Skeletal muscle satellite cell (primary cell): Measurements from ENCODE around the gene ADGRA3.

Source experiments
- H3K27me3 ChIP-seq: 2 replicates; pipeline ENCODE4 v1.7.0; 2013; ENCODE audit warnings: low read length; ENCODE audit not compliant: control insufficient read depth, insufficient read depth
- H3K36me3 ChIP-seq: 2 replicates; pipeline ENCODE4 v1.7.0; 2013; ENCODE audit warnings: mild to moderate bottlenecking, control low read depth, low read length; ENCODE audit not compliant: insufficient read depth
- H3K4me1 ChIP-seq: 2 replicates; pipeline ENCODE4 v1.7.0; 2013; ENCODE audit warnings: low read length; ENCODE audit not compliant: control insufficient read depth, insufficient read depth
- H3K4me2 ChIP-seq: 2 replicates; pipeline ENCODE4 v1.7.0; 2013; ENCODE audit warnings: mild to moderate bottlenecking, low read length
- H3K4me3 ChIP-seq: 2 replicates; pipeline ENCODE4 v1.7.0; 2013; ENCODE audit warnings: low read length
- H3K9ac ChIP-seq: 2 replicates; pipeline ENCODE4 v1.7.0; 2013; ENCODE audit warnings: mild to moderate bottlenecking, low read depth, low read length, moderate library complexity
- H3K9me3 ChIP-seq: replicated peaks from 2 replicates; pipeline ENCODE4 v1.7.0; 2013; ENCODE audit warnings: mild to moderate bottlenecking, control low read depth, low read length

ADGRA3 gene

DNA sequence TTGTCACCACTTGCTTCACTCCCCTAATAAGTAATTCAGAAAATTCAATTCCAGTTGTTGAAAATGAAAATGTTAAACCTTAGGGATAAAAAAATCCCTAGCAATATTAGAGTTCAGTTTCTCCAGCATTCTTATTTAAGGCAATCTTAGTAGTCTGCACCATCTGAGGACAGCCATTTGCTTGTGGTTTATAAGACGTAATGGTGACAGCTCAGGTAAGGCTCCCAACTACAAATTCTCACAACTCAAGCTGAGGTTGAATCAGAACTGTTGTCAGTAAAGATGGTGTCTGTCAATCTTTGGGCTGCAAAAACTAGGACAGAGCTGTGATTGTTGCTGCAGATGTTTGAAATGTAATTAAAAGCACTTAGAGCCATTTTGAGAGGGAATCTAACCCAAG, 16.3 kb upstream of the ADGRA3 start:
- Histone ChIP-seq H3K4me2 (no peak overlapping the region), H3K9me3 (peaks cover 9% of the 10 kb centered on the region), H3K27me3 (peaks cover 3% of the 10 kb centered on the region), H3K36me3 (no peaks in the 10 kb centered on the region), H3K4me3 (no peak overlapping the region), H3K4me1 (no peaks in the 10 kb centered on the region), H3K9ac (no peak overlapping the region)

DNA sequence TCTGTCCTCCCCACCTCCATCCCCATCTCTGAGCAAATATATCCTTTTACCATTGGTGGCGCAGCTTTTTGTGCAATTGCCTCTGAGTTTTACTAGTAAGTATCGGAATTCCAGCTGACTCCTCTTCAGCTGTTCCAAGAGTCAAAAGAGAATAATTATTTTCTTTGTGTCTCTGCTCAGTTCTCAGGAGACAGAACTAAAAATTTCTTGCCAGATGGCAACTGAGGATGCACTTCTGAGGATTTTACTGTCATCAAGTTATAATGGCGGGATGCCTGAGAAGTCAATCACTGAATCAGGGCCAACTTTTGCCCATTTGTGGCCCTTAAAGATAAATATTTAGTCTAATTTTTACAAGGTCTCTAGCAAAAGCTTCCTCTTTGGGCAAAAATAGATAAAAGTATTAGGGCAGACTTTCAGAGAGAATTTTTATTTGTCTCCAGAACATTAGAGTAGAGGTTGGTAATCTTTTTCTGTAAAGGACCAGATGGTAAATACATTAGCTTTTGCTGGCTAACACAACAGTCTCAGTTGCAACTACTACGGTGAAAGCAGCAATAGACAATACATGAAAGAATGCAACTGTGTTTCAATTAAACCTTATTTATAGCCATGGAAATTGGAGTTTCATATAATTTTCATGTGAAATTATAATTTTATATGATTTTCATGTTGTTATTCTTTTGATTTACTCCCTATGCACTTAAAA, 15.6 kb upstream of the ADGRA3 start:
- Histone ChIP-seq H3K4me2 (no peak overlapping the region), H3K9ac (no peak overlapping the region), H3K36me3 (no peaks in the 10 kb centered on the region), H3K9me3 (peaks cover 9% of the 10 kb centered on the region), H3K27me3 (peaks cover 3% of the 10 kb centered on the region), H3K4me1 (no peaks in the 10 kb centered on the region), H3K4me3 (no peak overlapping the region)

DNA sequence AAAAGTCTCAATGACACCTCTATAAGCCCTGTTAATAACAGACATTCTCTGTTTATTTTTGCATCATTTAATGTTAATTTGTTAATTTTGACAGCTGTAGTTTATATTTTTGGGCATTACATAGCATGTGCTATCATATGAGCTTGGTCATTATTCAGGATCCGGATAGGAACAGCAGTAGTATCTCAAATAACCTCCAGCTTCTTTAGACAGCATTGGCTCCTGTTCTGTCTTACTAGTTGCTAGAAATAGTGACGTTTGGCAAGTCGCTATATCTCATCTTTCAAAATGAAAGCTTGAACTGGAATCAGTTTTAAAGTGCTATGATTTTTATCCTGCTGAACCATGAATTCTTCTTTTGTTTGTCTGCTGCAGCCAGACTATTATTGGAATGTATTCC, 9.0 kb upstream of the ADGRA3 start:
- Histone ChIP-seq H3K4me3 (no peak overlapping the region), H3K9ac (no peak overlapping the region), H3K9me3 (no peaks in the 10 kb centered on the region), H3K4me2 (no peak overlapping the region), H3K4me1 (no peaks in the 10 kb centered on the region), H3K27me3 (no peaks in the 10 kb centered on the region), H3K36me3 (no peaks in the 10 kb centered on the region)

DNA sequence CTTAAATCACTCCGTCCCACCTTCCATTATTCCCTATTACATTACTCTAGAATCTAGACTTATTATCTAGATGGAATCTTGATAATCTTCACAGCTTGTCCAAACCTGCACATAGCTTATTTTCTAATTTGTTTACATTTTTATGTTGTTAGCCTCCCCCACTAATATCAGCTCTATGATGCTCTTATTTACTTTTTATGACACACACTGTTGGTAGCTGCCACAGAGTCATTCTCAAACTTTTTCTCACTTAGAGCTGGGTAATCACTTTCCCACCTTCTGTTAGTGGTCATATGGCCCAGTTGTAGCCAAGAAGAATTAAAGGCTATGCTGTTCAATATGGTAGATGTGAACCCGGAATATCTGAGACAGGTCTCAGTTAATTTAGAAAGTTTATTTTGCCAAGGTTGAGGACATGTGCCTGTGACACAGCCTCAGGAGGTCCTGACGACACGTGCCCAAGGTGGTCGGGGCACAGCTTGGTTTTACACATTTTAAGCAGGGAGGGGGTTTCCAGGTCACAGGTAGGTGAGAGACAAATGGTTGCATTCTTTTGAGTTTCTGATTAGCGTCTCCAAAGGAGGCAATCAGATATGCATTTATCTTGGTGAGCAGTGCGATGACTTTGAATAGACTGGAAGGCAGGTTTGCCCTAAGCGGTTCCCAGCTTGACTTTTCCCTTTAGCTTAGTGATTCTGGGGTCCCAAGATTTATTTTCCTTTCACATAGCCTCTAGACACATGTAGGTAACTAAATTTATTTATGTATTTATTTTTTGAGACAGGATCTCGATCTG, 7.0 kb upstream of the ADGRA3 start:
- Histone ChIP-seq H3K36me3 (no peaks in the 10 kb centered on the region), H3K4me2 (no peak overlapping the region), H3K4me1 (no peaks in the 10 kb centered on the region), H3K9me3 (no peaks in the 10 kb centered on the region), H3K27me3 (no peaks in the 10 kb centered on the region), H3K4me3 (no peak overlapping the region), H3K9ac (no peak overlapping the region)

DNA sequence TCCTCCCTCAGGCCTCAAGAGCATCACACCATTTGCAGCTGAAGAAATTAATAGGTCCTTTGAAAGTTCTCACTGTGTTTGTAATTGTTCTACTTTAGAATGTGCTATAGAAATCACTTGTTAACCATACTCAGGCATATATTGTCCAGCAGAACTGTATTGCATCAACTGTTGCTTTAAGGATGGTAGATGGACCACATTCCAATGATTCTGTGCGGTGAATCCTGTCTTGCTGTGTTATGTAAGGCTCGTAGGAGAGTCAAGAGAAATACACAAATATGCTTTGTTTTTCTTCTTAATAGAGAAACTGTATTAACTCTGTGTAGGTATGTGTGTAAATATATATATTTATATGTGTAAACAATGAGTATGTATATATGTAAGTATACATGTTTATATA, 6.3 kb upstream of the ADGRA3 start:
- Histone ChIP-seq H3K36me3 (no peaks in the 10 kb centered on the region), H3K4me3 (no peak overlapping the region), H3K9me3 (no peaks in the 10 kb centered on the region), H3K27me3 (no peaks in the 10 kb centered on the region), H3K4me2 (no peak overlapping the region), H3K4me1 (no peaks in the 10 kb centered on the region), H3K9ac (no peak overlapping the region)

DNA sequence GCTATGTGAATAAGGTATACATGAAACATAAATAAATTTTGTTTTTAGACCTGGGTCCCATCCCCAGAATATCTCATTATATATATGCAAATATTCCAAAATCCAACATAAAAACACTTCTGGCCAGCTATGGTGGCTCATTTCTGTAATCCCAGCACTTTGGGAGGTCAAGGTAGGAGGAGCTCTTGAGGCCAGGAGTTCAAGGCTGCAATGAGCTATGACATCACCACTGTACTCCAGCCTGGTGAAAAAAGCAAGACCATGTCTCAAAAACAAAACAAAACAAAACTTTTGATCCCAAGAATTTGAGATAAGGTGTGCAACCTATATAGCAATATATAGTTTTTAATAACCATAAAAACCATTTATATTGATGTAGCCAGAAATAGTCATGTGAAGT, 5.4 kb upstream of the ADGRA3 start:
- Histone ChIP-seq H3K9ac (no peak overlapping the region), H3K27me3 (no peaks in the 10 kb centered on the region), H3K9me3 (no peaks in the 10 kb centered on the region), H3K4me3 (no peak overlapping the region), H3K36me3 (no peaks in the 10 kb centered on the region), H3K4me1 (peaks cover 4% of the 10 kb centered on the region), H3K4me2 (no peak overlapping the region)

DNA sequence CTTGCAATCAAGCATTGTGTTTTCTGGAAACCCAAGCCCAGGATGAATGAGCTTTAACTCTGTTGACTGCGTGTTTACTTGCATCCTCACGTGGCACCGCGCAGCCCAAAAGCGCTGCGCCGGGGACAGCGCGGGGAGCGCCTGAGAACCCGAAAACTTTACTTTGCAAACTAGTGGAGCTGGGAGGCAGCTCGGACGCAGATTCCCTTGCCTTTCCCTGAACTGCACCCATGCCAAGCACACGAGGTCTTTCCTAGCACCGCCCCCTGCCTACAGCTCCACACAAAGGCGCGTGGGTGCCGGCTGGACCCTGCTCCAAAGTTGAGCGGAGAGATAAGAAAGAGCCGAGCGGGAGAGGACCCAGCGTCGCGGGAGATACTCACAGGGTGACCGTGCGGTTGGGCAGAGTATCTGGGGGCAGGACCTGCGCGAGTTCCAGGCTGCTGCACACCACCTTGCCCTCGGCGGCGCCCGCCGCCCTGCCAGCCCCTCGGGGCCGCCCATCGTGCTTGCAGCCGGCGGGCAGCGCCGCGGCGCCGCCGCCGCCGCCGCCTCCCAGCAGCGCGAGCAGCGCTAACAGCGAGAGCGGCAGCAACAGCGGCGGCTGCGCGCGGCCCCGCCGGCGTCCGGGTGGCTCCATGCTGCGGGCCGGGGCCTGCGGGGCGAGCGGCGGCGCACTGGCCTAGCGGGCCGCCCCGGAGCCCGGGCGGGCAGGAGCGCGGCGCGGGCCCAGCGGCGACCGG, 550 bp downstream of the ADGRA3 start:
- Histone ChIP-seq H3K9me3 (no peaks in the 10 kb centered on the region), H3K9ac (peak overlapping the region; percentile 82), H3K4me2 (peak overlapping the region; percentile 94)

DNA sequence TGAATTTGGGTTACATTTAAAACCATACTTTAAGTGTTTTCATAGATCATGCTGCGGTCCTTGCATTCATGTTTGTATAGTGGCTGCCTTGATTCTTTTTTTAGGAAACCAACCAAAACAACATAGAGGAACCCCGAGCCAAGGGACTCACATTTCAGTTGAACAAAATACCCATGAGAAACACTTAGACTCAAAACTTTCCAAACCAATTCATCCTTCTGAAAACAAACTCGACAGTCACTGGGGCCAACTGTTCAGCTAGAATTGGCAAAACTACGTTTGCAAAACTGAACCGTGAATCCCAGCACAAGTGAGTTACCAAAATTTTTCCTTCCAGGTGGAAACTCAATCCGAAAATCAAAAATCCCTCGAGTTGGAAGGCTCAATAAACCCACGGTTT, 1.4 kb downstream of the ADGRA3 start:
- H3K4me3 ChIP-seq: peak overlapping the region; percentile 81
- no peaks in the 10 kb centered on the region for H3K9me3 ChIP-seq
- peaks cover 14% of the 10 kb centered on the region for H3K4me1 ChIP-seq
- peak overlapping the region; percentile 94 for H3K4me2 ChIP-seq
- peak overlapping the region; percentile 82 for H3K9ac ChIP-seq
- no peaks in the 10 kb centered on the region for H3K27me3 ChIP-seq
- no peaks in the 10 kb centered on the region for H3K36me3 ChIP-seq

More for the DNA sequence above, 550 bp downstream of the ADGRA3 start:
- no peaks in the 10 kb centered on the region for H3K27me3 ChIP-seq
- peaks cover 14% of the 10 kb centered on the region for H3K4me1 ChIP-seq
- H3K4me3 ChIP-seq: peak overlapping the region; percentile 81
- no peaks in the 10 kb centered on the region for H3K36me3 ChIP-seq

DNA sequence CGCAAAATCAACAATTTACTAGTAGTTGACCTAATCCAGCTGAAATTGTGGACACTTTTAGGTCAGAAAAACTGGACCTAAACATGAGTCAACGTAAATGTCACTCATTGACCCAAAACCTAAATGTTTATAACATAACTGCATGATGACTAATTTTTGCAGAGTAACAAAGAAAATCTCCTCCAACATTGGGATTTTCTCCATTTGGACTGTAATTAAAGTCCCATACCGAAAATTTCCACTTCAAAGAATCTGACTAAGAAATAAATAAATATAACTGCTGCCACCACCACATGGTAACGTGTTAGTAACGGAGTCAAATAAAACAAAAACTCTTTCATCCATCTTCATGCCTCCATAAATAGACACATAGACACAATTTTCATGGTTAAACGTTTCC, 1.9 kb downstream of the ADGRA3 start:
- Histone ChIP-seq H3K27me3 (no peaks in the 10 kb centered on the region), H3K4me3 (peak overlapping the region; percentile 81), H3K9me3 (no peaks in the 10 kb centered on the region), H3K4me2 (peak overlapping the region; percentile 94), H3K9ac (peak overlapping the region; percentile 82), H3K4me1 (peaks cover 14% of the 10 kb centered on the region), H3K36me3 (no peaks in the 10 kb centered on the region)

DNA sequence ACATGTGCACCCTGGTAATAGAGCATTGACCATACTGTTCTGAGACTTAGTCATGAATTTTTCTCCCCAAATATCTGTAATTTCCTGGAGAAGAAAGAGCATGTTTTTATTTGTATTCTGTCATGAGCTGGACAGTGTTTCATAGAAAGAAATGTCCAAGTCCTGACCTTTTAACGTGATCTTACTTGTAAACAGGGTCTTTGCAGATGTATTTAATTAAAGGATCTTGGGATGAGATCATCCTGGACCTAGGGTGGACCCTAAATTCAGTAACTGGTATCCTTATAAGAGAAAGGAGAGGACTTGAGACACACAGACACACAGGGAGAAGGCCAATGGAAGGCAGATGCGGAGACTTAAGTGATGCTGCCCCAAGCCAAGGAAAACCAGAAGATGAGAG, 3.6 kb downstream of the ADGRA3 start:
- no peak overlapping the region for H3K4me2 ChIP-seq
- H3K9ac ChIP-seq: no peak overlapping the region
- H3K27me3 ChIP-seq: no peaks in the 10 kb centered on the region
- H3K4me1 ChIP-seq: peaks cover 14% of the 10 kb centered on the region
- no peaks in the 10 kb centered on the region for H3K9me3 ChIP-seq
- H3K4me3 ChIP-seq: no peak overlapping the region
- H3K36me3 ChIP-seq: no peaks in the 10 kb centered on the region

DNA sequence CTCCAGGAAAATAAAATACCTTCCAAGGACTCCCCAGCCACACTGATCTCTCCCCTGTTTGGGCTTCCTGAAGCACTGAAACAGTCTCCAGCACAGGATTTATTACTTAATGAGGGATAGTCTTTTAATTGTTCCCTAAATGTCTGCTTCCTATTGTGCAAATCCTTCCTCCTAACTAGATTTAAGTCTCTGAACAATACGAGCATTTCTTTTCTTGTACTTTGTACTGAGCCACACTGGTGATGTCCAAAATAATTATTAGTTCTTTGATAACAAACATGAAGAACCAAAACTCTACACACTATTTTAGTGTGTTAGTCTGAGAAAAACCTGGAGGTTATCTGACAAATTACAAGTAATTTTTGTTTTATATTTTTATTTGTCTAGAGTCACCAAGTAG, 5.1 kb downstream of the ADGRA3 start:
- no peak overlapping the region for H3K4me3 ChIP-seq
- H3K4me2 ChIP-seq: no peak overlapping the region
- no peak overlapping the region for H3K9ac ChIP-seq
- H3K4me1 ChIP-seq: peaks cover 10% of the 10 kb centered on the region
- H3K9me3 ChIP-seq: no peaks in the 10 kb centered on the region
- no peaks in the 10 kb centered on the region for H3K27me3 ChIP-seq
- H3K36me3 ChIP-seq: no peaks in the 10 kb centered on the region
